ENCODE results near the gene PCDHGB1.
"Not testable (repeated sequence)": the region's sequence is repeated elsewhere in the genome, so short reads cannot be mapped to it uniquely, and the experiment has no call there.

DNA sequence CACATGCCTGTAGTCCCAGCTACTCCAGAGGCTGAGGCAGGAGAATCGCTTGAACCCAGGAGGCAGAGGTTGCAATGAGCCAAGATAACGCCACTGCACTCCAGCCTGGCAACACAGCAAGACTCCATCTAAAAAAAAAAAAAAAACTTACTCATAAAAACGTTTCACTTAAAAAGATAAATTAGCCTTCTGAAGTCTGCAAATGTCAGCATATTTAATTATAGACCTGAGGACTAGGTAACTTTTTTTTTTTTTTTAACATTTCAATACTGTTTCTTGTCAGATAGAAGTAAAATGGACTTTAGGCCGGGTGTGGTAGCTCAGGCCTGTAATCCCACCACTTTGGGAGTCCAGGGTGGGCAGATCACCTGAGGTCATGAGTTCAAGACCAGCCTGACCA, 32.9 kb upstream of the PCDHGB1 start:
- TF ChIP-seq, protein P1, sequence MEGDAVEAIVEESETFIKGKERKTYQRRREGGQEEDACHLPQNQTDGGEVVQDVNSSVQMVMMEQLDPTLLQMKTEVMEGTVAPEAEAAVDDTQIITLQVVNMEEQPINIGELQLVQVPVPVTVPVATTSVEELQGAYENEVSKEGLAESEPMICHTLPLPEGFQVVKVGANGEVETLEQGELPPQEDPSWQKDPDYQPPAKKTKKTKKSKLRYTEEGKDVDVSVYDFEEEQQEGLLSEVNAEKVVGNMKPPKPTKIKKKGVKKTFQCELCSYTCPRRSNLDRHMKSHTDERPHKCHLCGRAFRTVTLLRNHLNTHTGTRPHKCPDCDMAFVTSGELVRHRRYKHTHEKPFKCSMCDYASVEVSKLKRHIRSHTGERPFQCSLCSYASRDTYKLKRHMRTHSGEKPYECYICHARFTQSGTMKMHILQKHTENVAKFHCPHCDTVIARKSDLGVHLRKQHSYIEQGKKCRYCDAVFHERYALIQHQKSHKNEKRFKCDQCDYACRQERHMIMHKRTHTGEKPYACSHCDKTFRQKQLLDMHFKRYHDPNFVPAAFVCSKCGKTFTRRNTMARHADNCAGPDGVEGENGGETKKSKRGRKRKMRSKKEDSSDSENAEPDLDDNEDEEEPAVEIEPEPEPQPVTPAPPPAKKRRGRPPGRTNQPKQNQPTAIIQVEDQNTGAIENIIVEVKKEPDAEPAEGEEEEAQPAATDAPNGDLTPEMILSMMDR (IDR thresholded peaks at IDR 0.05) = not testable (repeated sequence)
- TF ChIP-seq POLR2AphosphoS5 (IDR thresholded peaks at IDR 0.05) = not testable (repeated sequence)

Measured in breast epithelium (tissue), 3 donors.